HepG2 (cell line): ENCODE results near the gene LRTM2.

Experiments used
- CTCF ChIP-seq: sonication (generic); formaldehyde crosslinking; IDR thresholded peaks from 2 replicates; pipeline ENCODE4 v1.5.0; 2020; ENCODE audit warnings: mild to moderate bottlenecking, missing genetic modification reagents, moderate library complexity
- FOSL1 ChIP-seq: sonication (generic); formaldehyde crosslinking; IDR thresholded peaks from 2 replicates; pipeline ENCODE4 v1.9.0; 2021; ENCODE audit warnings: missing genetic modification reagents, borderline replicate concordance
- HDAC6 ChIP-seq: fragments of 200-600 bp; sonication (generic); IDR thresholded peaks from 2 replicates; pipeline ENCODE4 v1.7.0; 2017; ENCODE audit warnings: mild to moderate bottlenecking, antibody characterized with exemption, low read length, low read depth
- ZFP36 ChIP-seq: fragments of 150-350 bp; IDR thresholded peaks from 2 replicates; pipeline ENCODE4 v1.6.1; 2018; ENCODE audit warnings: borderline replicate concordance, low read length, low read depth; ENCODE audit not compliant: partially characterized antibody

- TF ChIP-seq HDAC6 = no peak
- no peak for TF ChIP-seq FOSL1
- no peak for TF ChIP-seq CTCF (CRISPR knock-in tag)
- TF ChIP-seq ZFP36 = no peak
Observed at GRCh38 chr12:1833596-1834028, 13.2 kb downstream of the LRTM2 start.
